H9 (cell line): ENCODE results near the gene TTC24. TPM values are rescaled to one million over a fixed set of nuclear protein-coding genes. Genes with fewer than 3 reads are reported as not detected.

Experiments
- DNase-seq: peaks from one replicate; pipeline ENCODE4 v3.0.0-alpha.2; 2017
- H2AFZ ChIP-seq: one replicate; pipeline ENCODE4 v1.6.1; 2013; ENCODE audit warnings: mild to moderate bottlenecking, low read length, control low read depth, moderate library complexity
- H2AK5ac ChIP-seq: 2 replicates; pipeline ENCODE4 v1.6.1; 2013; ENCODE audit warnings: low read length, control low read depth, mixed read lengths; ENCODE audit not compliant: insufficient read length
- H2BK120ac ChIP-seq: one replicate; pipeline ENCODE4 v1.6.1; 2013; ENCODE audit warnings: low read depth, mild to moderate bottlenecking, low read length, control low read depth, inconsistent platforms; ENCODE audit not compliant: poor library complexity, severe bottlenecking
- H2BK12ac ChIP-seq: 2 replicates; pipeline ENCODE4 v1.6.1; 2013; ENCODE audit warnings: low read length, control low read depth, mixed read lengths, low read depth; ENCODE audit not compliant: insufficient read length
- H2BK15ac ChIP-seq: 2 replicates; pipeline ENCODE4 v1.6.1; 2013; ENCODE audit warnings: low read depth, low read length, control low read depth
- H2BK20ac ChIP-seq: one replicate; pipeline ENCODE4 v1.6.1; 2013; ENCODE audit warnings: low read depth, mild to moderate bottlenecking, low read length, control low read depth, inconsistent platforms; ENCODE audit not compliant: poor library complexity, severe bottlenecking
- H2BK5ac ChIP-seq: 2 replicates; pipeline ENCODE4 v1.6.1; 2013; ENCODE audit warnings: low read length, control low read depth, mixed read lengths; ENCODE audit not compliant: insufficient read length
- H3K14ac ChIP-seq: 2 replicates; pipeline ENCODE4 v1.6.1; 2013; ENCODE audit warnings: low read length, control low read depth; ENCODE audit not compliant: insufficient read depth
- H3K18ac ChIP-seq: 2 replicates; pipeline ENCODE4 v1.6.1; 2013; ENCODE audit warnings: low read depth, mild to moderate bottlenecking, mixed read lengths, low read length, control low read depth; ENCODE audit not compliant: insufficient read length
- H3K23ac ChIP-seq: 2 replicates; pipeline ENCODE4 v1.6.1; 2013; ENCODE audit warnings: low read length, control low read depth, mixed read lengths, low read depth; ENCODE audit not compliant: insufficient read length
- H3K23me2 ChIP-seq: 2 replicates; pipeline ENCODE4 v1.6.1; 2013; ENCODE audit warnings: low read depth, mild to moderate bottlenecking, mixed read lengths, low read length, control low read depth; ENCODE audit not compliant: insufficient read length, poor library complexity, severe bottlenecking
- H3K27ac ChIP-seq: 2 replicates; pipeline ENCODE4 v1.5.1; 2013; ENCODE audit warnings: low read length, control low read depth, mixed read lengths, low read depth; ENCODE audit not compliant: insufficient read length
- H3K27me3 ChIP-seq: 2 replicates; pipeline ENCODE4 v1.6.1; 2013; ENCODE audit warnings: low read length, control low read depth, inconsistent platforms; ENCODE audit not compliant: insufficient read depth
- H3K4ac ChIP-seq: 2 replicates; pipeline ENCODE4 v1.6.1; 2013; ENCODE audit warnings: low read depth, mild to moderate bottlenecking, control low read depth, inconsistent platforms, low read length, moderate library complexity
- H3K4me1 ChIP-seq: 2 replicates; pipeline ENCODE4 v1.6.1; 2013; ENCODE audit warnings: low read length, control low read depth, inconsistent platforms; ENCODE audit not compliant: insufficient read depth
- H3K4me2 ChIP-seq: 2 replicates; pipeline ENCODE4 v1.6.1; 2013; ENCODE audit warnings: low read length, control low read depth, mixed read lengths; ENCODE audit not compliant: insufficient read length, insufficient read depth
- H3K56ac ChIP-seq: 2 replicates; pipeline ENCODE4 v1.6.1; 2013; ENCODE audit warnings: low read depth, mild to moderate bottlenecking, mixed read lengths, low read length, control low read depth; ENCODE audit not compliant: insufficient read length
- H3K79me1 ChIP-seq: 2 replicates; pipeline ENCODE4 v1.6.1; 2013; ENCODE audit warnings: low read depth, mild to moderate bottlenecking, moderate library complexity, low read length, control low read depth, inconsistent platforms; ENCODE audit not compliant: insufficient read depth, poor library complexity, severe bottlenecking
- H3K79me2 ChIP-seq: 2 replicates; pipeline ENCODE4 v1.6.1; 2013; ENCODE audit warnings: low read length, control low read depth, inconsistent platforms; ENCODE audit not compliant: insufficient read depth
- H3K9ac ChIP-seq: 2 replicates; pipeline ENCODE4 v1.6.1; 2013; ENCODE audit warnings: low read length, control low read depth, mixed read lengths; ENCODE audit not compliant: insufficient read length; ENCODE audit errors: extremely low read depth
- H3K9me3 ChIP-seq: one replicate; pipeline ENCODE4 v1.6.1; 2013; ENCODE audit warnings: low read depth, low read length, inconsistent platforms; ENCODE audit not compliant: control insufficient read depth
- H3T11ph ChIP-seq: one replicate; pipeline ENCODE4 v1.6.1; 2013; ENCODE audit warnings: mild to moderate bottlenecking, low read length, control low read depth, inconsistent platforms
- H4K20me1 ChIP-seq: one replicate; pipeline ENCODE4 v1.6.1; 2013; ENCODE audit not compliant: control insufficient read depth, insufficient read length, insufficient read depth
- H4K5ac ChIP-seq: 2 replicates; pipeline ENCODE4 v1.6.1; 2013; ENCODE audit warnings: low read depth, mild to moderate bottlenecking, mixed read lengths, low read length, control low read depth; ENCODE audit not compliant: insufficient read length
- H4K8ac ChIP-seq: replicated peaks from 2 replicates; pipeline ENCODE4 v1.6.1; 2013; ENCODE audit warnings: low read length, control low read depth, mixed read lengths, low read depth; ENCODE audit not compliant: insufficient read length
- H4K91ac ChIP-seq: 2 replicates; pipeline ENCODE4 v1.6.1; 2013; ENCODE audit warnings: low read depth, mild to moderate bottlenecking, moderate library complexity, mixed read lengths, low read length, control low read depth; ENCODE audit not compliant: insufficient read length
- H3K27ac Mint-ChIP-seq, 3 experiments: 2 replicates in 2 of 3; 3 replicates in 1 of 3; pipeline ENCODE4 v1.8.0; 2020 to 2021; ENCODE audit warnings: mixed read lengths in 3 of 3, mild to moderate bottlenecking in 1 of 3, moderate library complexity in 1 of 3
- H3K27me3 Mint-ChIP-seq: 2 replicates; pipeline ENCODE4 v1.8.0; 2021; ENCODE audit warnings: low read depth, mild to moderate bottlenecking, moderate library complexity, mixed read lengths
- H3K36me3 Mint-ChIP-seq, 3 experiments: 2 replicates in 2 of 3; 3 replicates in 1 of 3; pipeline ENCODE4 v1.8.0; 2020 to 2021; ENCODE audit warnings: low read depth in 3 of 3, mixed read lengths in 3 of 3; ENCODE audit not compliant: insufficient read depth in 1 of 3
- H3K4me1 Mint-ChIP-seq, 2 experiments: 2 replicates each; pipeline ENCODE4 v1.8.0; 2020; ENCODE audit warnings: mixed read lengths in 2 of 2
- H3K4me3 Mint-ChIP-seq, 2 experiments: 2 replicates in 1 of 2; 3 replicates in 1 of 2; pipeline ENCODE4 v1.8.0; 2020 to 2021; ENCODE audit warnings: mild to moderate bottlenecking in 2 of 2, mixed read lengths in 2 of 2, moderate library complexity in 1 of 2
- H3K9me3 Mint-ChIP-seq, 2 experiments: 2 replicates in 1 of 2; 3 replicates in 1 of 2; pipeline ENCODE4 v1.8.0; 2020; ENCODE audit warnings: mild to moderate bottlenecking in 2 of 2, mixed read lengths in 2 of 2, moderate library complexity in 1 of 2
- CTCF ChIP-seq: fragments of 200-600 bp; sonication (generic); conservative IDR thresholded peaks from 3 replicates; pipeline ENCODE4 v1.8.0; 2021; ENCODE audit warnings: antibody characterized with exemption, mild to moderate bottlenecking
- WGBS: extraction: QIAGEN DNeasy Blood & Tissue Kit; methylation state at CpG from one replicate; pipeline ENCODE4 v1.1.7; 2013; ENCODE audit warnings: missing lambda C conversion rate, low lambda C conversion rate, mixed read lengths; ENCODE audit not compliant: insufficient read length; ENCODE audit errors: extremely low coverage; 5-methylcytosine and 5-hydroxymethylcytosine counted together
- total RNA-seq: library from RNA; stranded (reverse); gene quantifications from 2 replicates; pipeline ENCODE4 v1.2.1, GENCODE V29; 2021

The TTC24 gene
- total RNA-seq, 1 experiment from 2014 or later: 0.26 TPM

- Histone ChIP-seq H3K23me2 (peaks cover 19% of the 10 kb centered on the region), H3K9me3 (no peaks in the 10 kb centered on the region), H3K4me1 (no peaks in the 10 kb centered on the region; the same call in 1 of the 2 replicates), H3K79me1 (no peaks in the 10 kb centered on the region), H3T11ph (no peak overlapping the region), H3K27ac (no peak overlapping the region), H3K79me2 (no peaks in the 10 kb centered on the region), H4K5ac (no peak overlapping the region), H2BK20ac (no peak overlapping the region), H3K56ac (no peak overlapping the region), H2AK5ac (no peak overlapping the region), H3K4ac (no peak overlapping the region), H2BK15ac (no peak overlapping the region), H3K27me3 (peaks cover 27% of the 10 kb centered on the region), H3K23ac (no peak overlapping the region), H3K18ac (no peak overlapping the region), H2AFZ (no peak overlapping the region), H3K4me2 (no peak overlapping the region), H3K14ac (no peak overlapping the region), H2BK5ac (no peak overlapping the region), H3K9ac (no peak overlapping the region), H4K8ac (no peak overlapping the region), H2BK120ac (no peak overlapping the region), H4K91ac (no peak overlapping the region), H4K20me1 (no peaks in the 10 kb centered on the region), H2BK12ac (no peak overlapping the region)
- TF ChIP-seq CTCF: no peak
- no CpG with 5 or more reads among the region's 6 CpGs for WGBS
- Mint-ChIP-seq H3K27ac (no peak overlapping the region; a peak in 1 of 7 replicates), H3K4me3 (peak overlapping the region in 1 of 2 experiments; percentile 57; a peak in 3 of 5 replicates), H3K4me1 (peaks cover 14 to 17% of the 10 kb centered on the region in 2 experiments), H3K9me3 (no peaks in the 10 kb centered on the region; a peak in 1 of 5 replicates), H3K36me3 (no peaks in the 10 kb centered on the region), H3K27me3 (peaks cover 87% of the 10 kb centered on the region)
- no peak for DNase-seq
Observed at GRCh38 chr1:156622581-156623297, 43.2 kb downstream of the TTC24 start.
